HG02798 (cell line): ENCODE measurements around the gene SOX8.

Experiments used
- ATAC-seq: cut with Tn5 transposase; IDR thresholded peaks from one replicate; pipeline ENCODE4 v1.9.1; 2021; ENCODE audit warnings: mild to moderate bottlenecking; ENCODE audit not compliant: unreplicated experiment, poor library complexity

Gene SOX8

GRCh38 chr16:1002399-1003166 is 21.0 kb downstream of the SOX8 start:
- ATAC-seq: no peak

GRCh38 chr16:1003391-1004347 is 22.1 kb downstream of the SOX8 start:
- ATAC-seq: no peak

GRCh38 chr16:1005286-1005685 is 23.7 kb downstream of the SOX8 start:
- no peak for ATAC-seq

GRCh38 chr16:1006781-1007180 is 25.2 kb downstream of the SOX8 start:
- no peak for ATAC-seq

GRCh38 chr16:1007284-1007850 is 25.8 kb downstream of the SOX8 start:
- no peak for ATAC-seq

- ATAC-seq: no peak
Measured at GRCh38 chr16:1008085-1008484, 26.5 kb downstream of the SOX8 start.

GRCh38 chr16:1009358-1010150 is 28.0 kb downstream of the SOX8 start:
- ATAC-seq: no peak

GRCh38 chr16:1010251-1010650 is 28.7 kb downstream of the SOX8 start:
- ATAC-seq: no peak

- ATAC-seq: no peak
Measured at GRCh38 chr16:1010815-1011214, 29.2 kb downstream of the SOX8 start.

- no peak for ATAC-seq
Measured at GRCh38 chr16:1011316-1012082, 29.9 kb downstream of the SOX8 start.

- ATAC-seq: no peak
Measured at GRCh38 chr16:1012135-1012534, 30.6 kb downstream of the SOX8 start.

- no peak for ATAC-seq
Measured at GRCh38 chr16:1012722-1013592, 31.4 kb downstream of the SOX8 start.

GRCh38 chr16:1013593-1013900 is 32.0 kb downstream of the SOX8 start:
- ATAC-seq: no peak

GRCh38 chr16:1014221-1014620 is 32.7 kb downstream of the SOX8 start:
- no peak for ATAC-seq

GRCh38 chr16:1014771-1015495 is 33.4 kb downstream of the SOX8 start:
- no peak for ATAC-seq

- ATAC-seq: no peak
Measured at GRCh38 chr16:1018447-1019198, 37.1 kb downstream of the SOX8 start.
